ENCODE data around the gene AKAP5. TPM values are rescaled to one million over a fixed set of nuclear protein-coding genes. Genes with fewer than 3 reads are reported as not detected.

Gene AKAP5
- total and polyA plus RNA-seq, 2 experiments from 2014 or later = 0.08 to 0.22 TPM

DNA sequence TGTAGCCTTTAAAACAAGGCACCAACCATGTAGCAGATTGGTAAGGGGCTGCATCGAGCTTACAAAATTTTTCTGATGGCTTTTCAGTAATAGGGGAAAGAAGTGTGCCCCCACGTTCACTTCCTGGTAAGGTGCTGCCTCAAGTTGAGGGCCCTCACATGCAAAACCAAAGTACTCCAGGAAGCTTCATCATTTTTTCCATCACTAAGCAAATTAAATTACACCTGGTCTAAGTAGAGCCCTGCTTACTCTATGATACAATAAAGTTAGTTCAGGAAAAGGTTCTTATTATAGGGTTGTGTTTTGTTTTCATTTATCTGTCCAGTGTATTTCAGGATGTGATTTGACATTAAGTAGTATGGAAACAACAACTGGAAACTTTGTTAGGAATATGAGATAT lies 15.0 kb upstream of the AKAP5 start:
- WGBS, 2 experiments (ENCODE audit: low coverage in 1 of 2, low lambda C conversion rate in 2 of 2, missing lambda C conversion rate in 2 of 2) = 98% methylated on average over 2 of the region's 2 CpGs
- no peak overlapping the region for H2AFZ ChIP-seq
- in situ Hi-C loops (cut with MboI) = no loop called here
- H3K9ac ChIP-seq = no peak overlapping the region
- no peaks in the 10 kb centered on the region for H3F3A ChIP-seq (ENCODE audit: insufficient read depth)
- H3K79me2 ChIP-seq (ENCODE audit: insufficient read depth) = no peaks in the 10 kb centered on the region
- peaks cover 6% of the 10 kb centered on the region; the same call in 1 of the 2 replicates for H3K4me1 ChIP-seq (ENCODE audit: insufficient read depth)
- no peaks in the 10 kb centered on the region for H3K9me3 ChIP-seq (ENCODE audit: low read depth)
- DNase-seq = no peak
- H3K27ac ChIP-seq = no peak overlapping the region
- no peaks in the 10 kb centered on the region for H3K27me3 ChIP-seq (replicated peaks; ENCODE audit: insufficient read depth)
- H3K36me3 ChIP-seq (ENCODE audit: low read depth) = peaks cover 3% of the 10 kb centered on the region; the same call in 1 of the 2 replicates
- no peak for TF ChIP-seq EZH2 (IDR thresholded peaks at IDR 0.05; ENCODE audit: insufficient read depth, poor library complexity, severe bottlenecking)
- no peak for TF ChIP-seq EZH2phosphoT487 (IDR thresholded peaks at IDR 0.05; ENCODE audit: insufficient read depth, low read depth)
- H3K4me2 ChIP-seq (ENCODE audit: unreplicated experiment) = no peak overlapping the region
- H3K4me3 ChIP-seq = no peak overlapping the region
- H3K9me2 ChIP-seq (ENCODE audit: insufficient read depth) = no peaks in the 10 kb centered on the region
- H4K20me1 ChIP-seq (ENCODE audit: insufficient read depth) = no peaks in the 10 kb centered on the region

DNA sequence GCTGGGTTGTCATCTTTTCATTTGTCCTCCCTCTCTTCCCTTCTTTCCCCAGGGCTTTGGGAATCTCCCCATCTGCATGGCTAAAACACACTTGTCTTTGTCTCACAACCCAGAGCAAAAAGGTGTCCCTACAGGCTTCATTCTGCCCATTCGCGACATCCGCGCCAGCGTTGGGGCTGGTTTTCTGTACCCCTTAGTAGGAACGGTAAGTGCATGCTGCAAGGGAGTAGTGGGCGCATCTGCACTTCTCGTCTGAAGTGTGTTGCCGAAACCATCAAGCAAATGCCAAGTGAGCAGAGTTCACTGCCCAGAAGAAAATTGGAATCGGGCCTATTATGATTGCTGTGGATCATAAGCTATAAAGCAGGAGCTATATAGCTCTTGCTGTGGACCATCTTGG lies 10.6 kb upstream of the AKAP5 start:
- TF ChIP-seq EZH2 (IDR thresholded peaks at IDR 0.05; ENCODE audit: insufficient read depth, poor library complexity, severe bottlenecking) (no peak), EZH2phosphoT487 (IDR thresholded peaks at IDR 0.05; ENCODE audit: insufficient read depth, low read depth) (no peak)
- Histone ChIP-seq H3K4me2 (ENCODE audit: unreplicated experiment) (no peak overlapping the region), H3K27ac (no peak overlapping the region), H4K20me1 (ENCODE audit: insufficient read depth) (no peaks in the 10 kb centered on the region), H3K27me3 (replicated peaks; ENCODE audit: insufficient read depth) (no peaks in the 10 kb centered on the region), H2AFZ (no peak overlapping the region), H3K4me1 (ENCODE audit: insufficient read depth) (no peaks in the 10 kb centered on the region), H3K79me2 (ENCODE audit: insufficient read depth) (no peaks in the 10 kb centered on the region), H3K9me3 (ENCODE audit: low read depth) (no peaks in the 10 kb centered on the region), H3K9me2 (ENCODE audit: insufficient read depth) (no peaks in the 10 kb centered on the region), H3K9ac (no peak overlapping the region), H3F3A (ENCODE audit: insufficient read depth) (no peaks in the 10 kb centered on the region), H3K4me3 (no peak overlapping the region), H3K36me3 (ENCODE audit: low read depth) (no peaks in the 10 kb centered on the region; the same call in 1 of the 2 replicates)
- in situ Hi-C loops (cut with MboI) = no loop called here
- 91 to 94% methylated on average over 10 of the region's 10 CpGs for WGBS, 2 experiments (ENCODE audit: low coverage in 1 of 2, low lambda C conversion rate in 2 of 2, missing lambda C conversion rate in 2 of 2)
- no peak for DNase-seq

DNA sequence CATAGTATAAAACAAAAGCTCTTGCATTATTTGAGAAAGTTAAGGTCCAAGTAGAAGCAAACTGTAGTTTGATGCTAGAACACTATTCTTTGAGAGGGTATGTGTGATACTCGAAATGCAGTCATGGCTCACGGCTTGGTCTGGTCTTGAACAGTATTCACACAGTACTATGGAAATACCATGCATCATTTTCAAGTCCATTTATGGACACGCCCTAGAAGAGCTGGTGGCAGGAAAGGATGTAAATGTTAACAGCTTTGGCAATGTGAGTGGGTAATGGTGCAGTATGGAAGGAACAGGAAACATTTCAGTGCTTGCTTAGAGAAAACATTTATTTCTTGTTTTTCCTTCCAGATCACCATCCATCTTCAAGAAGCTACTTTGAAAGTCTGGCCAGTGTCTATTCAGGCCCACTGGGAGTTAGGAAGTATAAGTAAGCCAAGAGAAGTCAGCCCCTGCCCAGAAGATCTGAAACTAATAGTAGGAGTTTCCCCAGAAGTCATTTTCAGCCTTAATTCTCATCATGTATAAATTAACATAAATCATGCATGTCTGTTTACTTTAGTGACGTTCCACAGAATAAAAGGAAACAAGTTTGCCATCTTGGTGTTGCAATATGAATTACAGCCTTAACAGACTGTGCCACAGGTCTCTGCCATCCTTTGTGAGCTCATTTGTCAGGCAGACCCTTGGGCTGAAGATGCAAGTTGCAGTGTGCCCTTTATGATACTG lies 5.7 kb upstream of the AKAP5 start:
- Histone ChIP-seq H3K36me3 (ENCODE audit: low read depth) (no peaks in the 10 kb centered on the region), H3K4me2 (ENCODE audit: unreplicated experiment) (no peak overlapping the region), H3K27ac (no peak overlapping the region), H3K9ac (no peak overlapping the region), H3K9me3 (ENCODE audit: low read depth) (no peaks in the 10 kb centered on the region), H4K20me1 (ENCODE audit: insufficient read depth) (no peaks in the 10 kb centered on the region), H3F3A (ENCODE audit: insufficient read depth) (0 out of 2 replicates have a peak, but pooled peaks cover 3% of the 10 kb centered on the region), H3K27me3 (replicated peaks; ENCODE audit: insufficient read depth) (no peaks in the 10 kb centered on the region), H3K4me1 (ENCODE audit: insufficient read depth) (no peaks in the 10 kb centered on the region), H2AFZ (no peak overlapping the region), H3K9me2 (ENCODE audit: insufficient read depth) (no peaks in the 10 kb centered on the region), H3K79me2 (ENCODE audit: insufficient read depth) (no peaks in the 10 kb centered on the region), H3K4me3 (no peak overlapping the region)
- TF ChIP-seq EZH2 (IDR thresholded peaks at IDR 0.05; ENCODE audit: insufficient read depth, poor library complexity, severe bottlenecking) (no peak), EZH2phosphoT487 (IDR thresholded peaks at IDR 0.05; ENCODE audit: insufficient read depth, low read depth) (no peak)
- WGBS, 2 experiments (ENCODE audit: low coverage in 1 of 2, low lambda C conversion rate in 2 of 2, missing lambda C conversion rate in 2 of 2) = 83 to 88% methylated on average over 4 of the region's 4 CpGs
- DNase-seq = no peak
- in situ Hi-C loops (cut with MboI) = no loop called here

DNA sequence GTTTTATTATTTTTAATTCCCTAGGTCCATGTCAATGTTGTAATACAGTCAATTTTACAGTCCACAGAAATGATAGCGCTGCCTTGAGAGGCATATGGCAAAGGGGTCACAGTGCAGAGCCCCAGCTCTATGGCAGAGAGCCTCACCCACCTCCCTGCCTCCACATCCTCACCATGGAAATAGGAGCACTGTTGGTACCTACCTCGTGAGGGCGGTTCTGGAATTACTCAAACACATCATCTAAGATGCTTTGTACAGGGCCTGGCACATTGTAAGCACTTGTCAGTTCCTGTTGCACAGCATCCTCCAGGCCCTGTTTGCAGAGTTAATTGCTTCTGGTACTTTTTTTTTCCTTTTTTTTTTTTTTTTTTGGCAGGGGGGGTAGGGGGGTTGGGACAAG lies 4.1 kb upstream of the AKAP5 start:
- Histone ChIP-seq H4K20me1 (ENCODE audit: insufficient read depth) (no peaks in the 10 kb centered on the region), H2AFZ (no peak overlapping the region), H3K27me3 (replicated peaks; ENCODE audit: insufficient read depth) (no peaks in the 10 kb centered on the region), H3K4me1 (ENCODE audit: insufficient read depth) (no peaks in the 10 kb centered on the region), H3K4me2 (ENCODE audit: unreplicated experiment) (no peak overlapping the region), H3F3A (ENCODE audit: insufficient read depth) (peaks cover 7% of the 10 kb centered on the region; the same call in 1 of the 2 replicates), H3K9me3 (ENCODE audit: low read depth) (no peaks in the 10 kb centered on the region), H3K4me3 (no peak overlapping the region), H3K27ac (no peak overlapping the region), H3K9me2 (ENCODE audit: insufficient read depth) (no peaks in the 10 kb centered on the region), H3K9ac (no peak overlapping the region), H3K36me3 (ENCODE audit: low read depth) (no peaks in the 10 kb centered on the region), H3K79me2 (ENCODE audit: insufficient read depth) (no peaks in the 10 kb centered on the region)
- TF ChIP-seq EZH2 (IDR thresholded peaks at IDR 0.05; ENCODE audit: insufficient read depth, poor library complexity, severe bottlenecking) (no peak), EZH2phosphoT487 (IDR thresholded peaks at IDR 0.05; ENCODE audit: insufficient read depth, low read depth) (no peak)
- in situ Hi-C loops (cut with MboI) = no loop called here
- no peak for DNase-seq
- WGBS, 2 experiments (ENCODE audit: low coverage in 1 of 2, low lambda C conversion rate in 2 of 2, missing lambda C conversion rate in 2 of 2) = 98 to 100% methylated on average over 3 of the region's 3 CpGs
